T-cell (primary cell): ENCODE measurements around the gene FOXC1. TPM values are rescaled to one million over a fixed set of nuclear protein-coding genes. Genes with fewer than 3 reads are reported as not detected.

Experiments
- ATAC-seq, 4 experiments: fragments of 200-7000 bp in 3 of 4; fragments of 150-1000 bp in 1 of 4; cut with Tn5 transposase; replicated peaks in 1 of 4; 1 replicate in 3 of 4; 2 replicates in 1 of 4; pipeline ENCODE4 v1.10.0; 2021; ENCODE audit warnings: moderate library complexity in 3 of 4, mild to moderate bottlenecking in 2 of 4, moderate number of reproducible peaks in 1 of 4
- CTCF ChIA-PET, 2 donors: fragments of 300-600 bp; sonication (Branson Sonifier 250); formaldehyde crosslinking; loops; one replicate each; lab custom pipeline; 2022; ENCODE audit warnings: antibody characterized with exemption in 2 of 2; lab: Charles Lee
- POLR2A ChIA-PET, 2 donors: fragments of 300-600 bp; sonication (Branson Sonifier 250); formaldehyde crosslinking; loops; one replicate each; lab custom pipeline; 2022; ENCODE audit warnings: antibody characterized with exemption in 2 of 2; lab: Charles Lee
- DNase-seq, 35 experiments: peaks; one replicate each; pipeline versions ENCODE4 v3.0.0 to v3.0.0-alpha.2; 2013 to 2023
- H3K27ac ChIP-seq: one replicate; pipeline ENCODE4 v1.5.1; 2013; ENCODE audit warnings: low read length
- H3K27me3 ChIP-seq, 2 experiments: replicated peaks in 1 of 2; 1 replicate in 1 of 2; 2 replicates in 1 of 2; pipeline versions ENCODE4 v1.6.1 to v1.7.0; 2013; ENCODE audit warnings: low read length in 1 of 2, mixed read lengths in 1 of 2; ENCODE audit not compliant: control insufficient read depth in 2 of 2, insufficient read depth in 2 of 2; ENCODE audit errors: extremely low read depth in 1 of 2
- H3K36me3 ChIP-seq, 2 donors: 1 replicate in 1 of 2; 2 replicates in 1 of 2; pipeline versions ENCODE4 v1.6.1 to v1.7.0; 2013; ENCODE audit warnings: low read length in 1 of 2; ENCODE audit not compliant: control insufficient read depth in 2 of 2, insufficient read depth in 1 of 2; ENCODE audit errors: extremely low read depth in 1 of 2
- H3K4me1 ChIP-seq, 2 experiments: 1 replicate in 1 of 2; 2 replicates in 1 of 2; pipeline versions ENCODE4 v1.6.1 to v1.7.0; 2013; ENCODE audit warnings: low read length in 2 of 2, mixed read lengths in 1 of 2; ENCODE audit not compliant: insufficient read depth in 2 of 2, control insufficient read depth in 1 of 2; ENCODE audit errors: extremely low read depth in 1 of 2
- H3K4me3 ChIP-seq, 2 donors: 1 replicate in 1 of 2; 2 replicates in 1 of 2; pipeline versions ENCODE4 v1.5.1 to v1.7.0; 2013; ENCODE audit warnings: mild to moderate bottlenecking in 2 of 2, low read length in 1 of 2, moderate library complexity in 1 of 2; ENCODE audit not compliant: control insufficient read depth in 1 of 2; ENCODE audit errors: extremely low read depth in 1 of 2
- H3K9me3 ChIP-seq: 2 replicates; pipeline ENCODE4 v1.7.0; 2013
- H3K27ac Mint-ChIP-seq, 2 donors: one replicate each; pipeline ENCODE4 v1.8.0; 2020 to 2021; ENCODE audit warnings: mild to moderate bottlenecking in 2 of 2, mixed read lengths in 2 of 2
- H3K27me3 Mint-ChIP-seq, 2 donors: one replicate each; pipeline ENCODE4 v1.8.0; 2021 to 2022; ENCODE audit warnings: mixed read lengths in 2 of 2
- H3K36me3 Mint-ChIP-seq: one replicate; pipeline ENCODE4 v1.8.0; 2021; ENCODE audit warnings: mixed read lengths
- H3K4me1 Mint-ChIP-seq, 3 donors: one replicate each; pipeline ENCODE4 v1.8.0; 2020 to 2022; ENCODE audit warnings: mixed read lengths in 3 of 3, mild to moderate bottlenecking in 1 of 3
- H3K4me3 Mint-ChIP-seq, 3 donors: one replicate each; pipeline ENCODE4 v1.8.0; 2020 to 2022; ENCODE audit warnings: mild to moderate bottlenecking in 3 of 3, mixed read lengths in 3 of 3, moderate library complexity in 3 of 3
- H3K9me3 Mint-ChIP-seq, 3 donors: one replicate each; pipeline ENCODE4 v1.8.0; 2020 to 2022; ENCODE audit warnings: mixed read lengths in 3 of 3
- WGBS: methylation state at CpG from one replicate; pipeline ENCODE4 v1.1.5; 2013; ENCODE audit warnings: missing lambda C conversion rate; ENCODE audit not compliant: insufficient coverage; 5-methylcytosine and 5-hydroxymethylcytosine counted together
- total RNA-seq, 35 experiments: library from RNA in 6 of 35; stranded (reverse) in 6 of 35; fragments of 120-200 nt in 1 of 35; gene quantifications; one replicate each; pipeline versions ENCODE4 v1.2.1 to v1.2.4 and lab custom pipeline; 2013 to 2026

The FOXC1 gene
- total RNA-seq, 5 donors from 2014 or later (not counting 1 experiment from before 2014, with no cell fraction given) = 0.09 to 0.15 (median 0.12) TPM; not detected in 2

DNA sequence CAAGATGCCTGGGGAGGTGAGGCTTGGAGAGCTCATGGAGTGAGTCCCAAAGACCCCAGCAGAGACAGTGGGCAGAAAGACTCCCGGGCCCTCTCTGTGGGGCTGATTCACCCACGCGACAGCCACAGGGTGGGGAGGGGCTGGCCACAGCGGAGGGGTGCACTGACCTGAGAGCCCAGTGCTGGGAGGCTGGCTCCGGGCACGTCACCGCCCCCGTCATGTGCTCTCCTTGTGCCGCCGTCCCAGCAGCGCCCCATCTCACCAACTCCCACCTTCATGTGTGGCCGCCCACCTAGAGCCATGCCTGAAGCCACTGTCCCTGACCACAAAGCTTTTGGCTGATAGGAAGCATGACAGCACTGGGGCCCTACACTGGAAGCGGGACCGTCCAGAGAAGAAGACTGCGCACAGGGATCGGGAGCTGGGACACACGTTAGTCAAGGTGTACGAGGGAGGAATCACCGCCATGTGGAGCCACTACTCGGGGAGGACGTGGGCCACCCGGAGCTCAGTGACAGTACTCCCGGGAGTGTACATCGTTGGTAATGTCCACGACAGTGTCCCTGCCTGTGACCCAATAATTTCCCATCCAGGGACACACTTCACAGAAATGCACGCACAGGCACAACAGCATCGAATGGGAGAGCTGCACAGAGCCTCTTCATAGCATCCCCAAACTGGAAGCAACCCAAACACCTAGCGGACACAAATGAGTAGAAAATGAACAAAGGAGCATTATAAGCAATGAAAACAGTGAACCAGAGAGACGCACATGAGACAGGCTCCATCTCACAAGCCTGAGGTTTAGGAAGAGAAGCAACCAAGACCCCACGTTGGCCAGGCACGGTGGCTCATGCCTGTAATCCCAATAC, 28.4 kb upstream of the FOXC1 start:
- Histone ChIP-seq H3K27ac (no peak overlapping the region), H3K36me3 (no peaks in the 10 kb centered on the region), H3K9me3 (no peaks in the 10 kb centered on the region), H3K4me1 (no peaks in the 10 kb centered on the region), H3K4me3 (no peak overlapping the region), H3K27me3 (peaks cover 0 to 34% of the 10 kb centered on the region in 2 experiments)
- no peak overlapping the region for H3K4me3 Mint-ChIP-seq
- DNase-seq (no peak), ATAC-seq (no peak)
- WGBS = 85% methylated on average over 28 of the region's 31 CpGs
- ChIA-PET CTCF (no interaction called here), POLR2A (no interaction called here)
- no peaks in the 10 kb centered on the region for H3K4me1 Mint-ChIP-seq
- no peaks in the 10 kb centered on the region for H3K36me3 Mint-ChIP-seq
- H3K9me3 Mint-ChIP-seq = no peaks in the 10 kb centered on the region
- peaks cover under 1 to 11% of the 10 kb centered on the region in 2 donors for H3K27me3 Mint-ChIP-seq
- no peak overlapping the region for H3K27ac Mint-ChIP-seq

DNA sequence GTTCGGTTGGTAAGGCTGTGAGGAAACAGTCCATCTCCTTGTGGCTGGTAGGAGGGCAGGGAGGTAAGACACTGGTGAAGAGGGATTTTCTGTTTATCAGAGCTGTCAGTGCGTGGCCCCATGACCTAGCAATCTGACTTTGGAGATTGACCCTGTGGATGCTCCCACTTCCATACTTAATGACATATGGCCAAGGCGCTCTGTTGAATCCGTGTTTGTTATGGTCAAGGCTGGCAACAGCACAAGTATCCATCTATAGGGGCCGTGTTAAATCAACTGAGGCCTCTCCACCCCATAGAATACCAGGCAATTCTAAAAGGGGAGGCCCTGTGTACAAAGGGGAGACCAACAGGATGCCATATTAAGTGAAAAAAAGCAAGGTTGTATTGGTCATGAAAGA, 25.6 kb upstream of the FOXC1 start:
- H3K27me3 Mint-ChIP-seq = peaks cover 6 to 8% of the 10 kb centered on the region in 2 donors
- 100% methylated on average over 1 of the region's 5 CpGs for WGBS

DNA sequence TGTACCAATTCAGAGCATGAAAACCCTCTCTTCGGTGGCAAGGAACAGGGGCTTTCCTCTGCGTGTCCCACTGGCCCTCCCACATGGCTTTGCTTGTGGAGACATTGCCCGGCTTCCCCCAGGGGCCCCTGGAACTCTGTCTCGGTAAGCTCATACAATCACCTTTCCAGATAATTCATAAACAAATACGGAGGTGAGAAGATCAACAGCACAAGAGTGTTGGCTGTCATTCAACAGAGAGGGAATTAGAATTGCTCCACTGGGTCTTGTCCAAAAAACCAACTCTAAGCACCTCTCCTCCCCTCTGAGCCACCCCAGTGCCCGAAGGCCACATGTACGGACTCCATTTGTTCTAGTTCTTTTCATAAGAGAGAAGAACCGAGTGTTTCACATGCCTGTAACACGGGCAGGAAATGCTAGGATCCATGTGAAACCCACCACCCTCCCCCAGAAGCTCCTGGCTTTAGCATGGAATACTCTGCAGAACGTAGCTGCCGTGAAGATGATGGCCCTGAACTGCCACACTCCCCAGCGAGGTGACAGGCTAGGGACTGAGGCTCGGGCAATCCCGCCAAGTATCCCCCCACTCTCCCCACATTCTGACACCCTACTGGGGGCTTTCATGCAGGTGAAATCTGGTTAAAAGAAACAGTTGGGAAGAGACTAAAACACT, 24.6 kb upstream of the FOXC1 start:
- no peaks in the 10 kb centered on the region for H3K36me3 Mint-ChIP-seq
- POLR2A ChIA-PET = no interaction called here

More for the DNA sequence above, 25.6 kb upstream of the FOXC1 start:
- ATAC-seq = no peak
- H3K4me3 Mint-ChIP-seq = no peak overlapping the region
- CTCF ChIA-PET = no interaction called here
- no peaks in the 10 kb centered on the region for H3K4me1 Mint-ChIP-seq
- H3K4me3 ChIP-seq = no peak overlapping the region
- POLR2A ChIA-PET = no interaction called here
- H3K27ac Mint-ChIP-seq = no peak overlapping the region
- no peak for DNase-seq
- H3K27ac ChIP-seq = no peak overlapping the region
- H3K36me3 ChIP-seq = no peaks in the 10 kb centered on the region
- H3K9me3 ChIP-seq = no peaks in the 10 kb centered on the region
- H3K36me3 Mint-ChIP-seq = no peaks in the 10 kb centered on the region
- no peaks in the 10 kb centered on the region for H3K9me3 Mint-ChIP-seq
- H3K4me1 ChIP-seq = no peaks in the 10 kb centered on the region
- peaks cover 0 to 30% of the 10 kb centered on the region in 2 experiments for H3K27me3 ChIP-seq

DNA sequence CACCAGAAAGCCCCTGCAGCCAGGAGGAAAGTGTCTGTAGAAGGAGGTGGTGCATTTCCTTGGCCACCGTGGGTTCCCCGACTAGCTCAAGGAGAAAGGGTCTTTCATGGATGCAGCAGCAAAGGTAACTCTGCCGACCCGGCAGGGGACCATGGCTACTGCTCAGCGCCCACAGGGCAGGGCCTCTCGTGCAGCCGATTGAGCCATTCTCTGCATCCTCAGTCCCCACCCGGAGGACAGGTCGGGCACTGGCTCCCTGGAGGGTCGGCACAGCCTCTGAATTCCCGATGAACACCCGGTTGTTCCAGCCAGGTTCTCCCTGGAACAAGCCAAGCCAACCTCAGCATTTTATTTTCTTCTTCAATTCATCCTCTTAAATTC, 24.1 kb upstream of the FOXC1 start:
- peaks cover 6 to 20% of the 10 kb centered on the region in 2 donors for H3K27me3 Mint-ChIP-seq
- H3K27me3 ChIP-seq = peaks cover 0 to 30% of the 10 kb centered on the region in 2 experiments
- H3K27ac Mint-ChIP-seq = no peak overlapping the region
- H3K4me3 ChIP-seq = no peak overlapping the region
- H3K9me3 ChIP-seq = no peaks in the 10 kb centered on the region
- no peaks in the 10 kb centered on the region for H3K4me1 Mint-ChIP-seq
- POLR2A ChIA-PET = no interaction called here
- CTCF ChIA-PET = no interaction called here
- no peaks in the 10 kb centered on the region for H3K9me3 Mint-ChIP-seq
- H3K4me3 Mint-ChIP-seq = no peak overlapping the region
- H3K27ac ChIP-seq = no peak overlapping the region
- ATAC-seq (no peak), DNase-seq (no peak)
- WGBS = 82% methylated on average over 10 of the region's 12 CpGs
- H3K36me3 Mint-ChIP-seq = no peaks in the 10 kb centered on the region
- H3K36me3 ChIP-seq = no peaks in the 10 kb centered on the region
- no peaks in the 10 kb centered on the region for H3K4me1 ChIP-seq

More for the DNA sequence above, 24.6 kb upstream of the FOXC1 start:
- 86% methylated on average over 6 of the region's 14 CpGs for WGBS
- H3K4me1 Mint-ChIP-seq = no peaks in the 10 kb centered on the region
- no peak overlapping the region for H3K27ac ChIP-seq
- H3K27me3 ChIP-seq = peaks cover 0 to 28% of the 10 kb centered on the region in 2 experiments
- H3K4me3 Mint-ChIP-seq = no peak overlapping the region
- H3K27ac Mint-ChIP-seq = no peak overlapping the region
- H3K4me3 ChIP-seq = no peak overlapping the region
- no peaks in the 10 kb centered on the region for H3K9me3 Mint-ChIP-seq
- H3K27me3 Mint-ChIP-seq = peaks cover 6 to 18% of the 10 kb centered on the region in 2 donors
- ATAC-seq (no peak), DNase-seq (no peak)
- H3K9me3 ChIP-seq = no peaks in the 10 kb centered on the region
- H3K4me1 ChIP-seq = no peaks in the 10 kb centered on the region
- no peaks in the 10 kb centered on the region for H3K36me3 ChIP-seq
- CTCF ChIA-PET = no interaction called here

DNA sequence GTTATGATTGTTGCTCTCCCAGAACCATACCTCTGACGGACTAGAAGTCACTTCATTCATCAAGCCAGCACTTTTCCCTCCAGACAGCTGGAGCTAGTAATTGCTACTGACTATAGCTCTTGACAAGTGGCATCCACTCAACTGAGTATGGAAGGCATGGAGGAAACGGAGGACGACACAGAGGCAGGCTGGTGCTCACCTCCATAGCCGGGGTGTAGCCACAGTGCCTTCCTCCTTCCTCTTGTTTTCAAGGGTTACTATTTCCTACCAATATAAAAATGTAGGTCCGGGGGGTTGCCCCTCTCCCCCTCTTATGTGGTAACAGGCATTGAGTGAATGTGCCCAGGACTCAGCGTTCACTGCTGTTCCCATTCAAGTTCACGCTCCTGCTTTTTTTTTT, 23.5 kb upstream of the FOXC1 start:
- no peak overlapping the region for H3K4me3 Mint-ChIP-seq
- H3K27ac ChIP-seq = no peak overlapping the region
- ChIA-PET CTCF (interaction anchor here in 1 of 2 donors (0.6 kb wide), 1 partner anchor 858 kb away, joined by 3 read pairs; no protein-coding TSS in a partner anchor), POLR2A (no interaction called here)
- WGBS = no CpG with 5 or more reads among the region's 7 CpGs
- ATAC-seq (no peak), DNase-seq (no peak)
- no peaks in the 10 kb centered on the region for H3K4me1 Mint-ChIP-seq
- no peak overlapping the region for H3K4me3 ChIP-seq
- H3K27me3 ChIP-seq = peaks cover 0 to 26% of the 10 kb centered on the region in 2 experiments
- no peaks in the 10 kb centered on the region for H3K9me3 ChIP-seq
- no peaks in the 10 kb centered on the region for H3K36me3 ChIP-seq
- H3K4me1 ChIP-seq = no peaks in the 10 kb centered on the region
- peaks cover 6 to 20% of the 10 kb centered on the region in 2 donors for H3K27me3 Mint-ChIP-seq
- H3K36me3 Mint-ChIP-seq = no peaks in the 10 kb centered on the region
- no peaks in the 10 kb centered on the region for H3K9me3 Mint-ChIP-seq
- no peak overlapping the region for H3K27ac Mint-ChIP-seq

DNA sequence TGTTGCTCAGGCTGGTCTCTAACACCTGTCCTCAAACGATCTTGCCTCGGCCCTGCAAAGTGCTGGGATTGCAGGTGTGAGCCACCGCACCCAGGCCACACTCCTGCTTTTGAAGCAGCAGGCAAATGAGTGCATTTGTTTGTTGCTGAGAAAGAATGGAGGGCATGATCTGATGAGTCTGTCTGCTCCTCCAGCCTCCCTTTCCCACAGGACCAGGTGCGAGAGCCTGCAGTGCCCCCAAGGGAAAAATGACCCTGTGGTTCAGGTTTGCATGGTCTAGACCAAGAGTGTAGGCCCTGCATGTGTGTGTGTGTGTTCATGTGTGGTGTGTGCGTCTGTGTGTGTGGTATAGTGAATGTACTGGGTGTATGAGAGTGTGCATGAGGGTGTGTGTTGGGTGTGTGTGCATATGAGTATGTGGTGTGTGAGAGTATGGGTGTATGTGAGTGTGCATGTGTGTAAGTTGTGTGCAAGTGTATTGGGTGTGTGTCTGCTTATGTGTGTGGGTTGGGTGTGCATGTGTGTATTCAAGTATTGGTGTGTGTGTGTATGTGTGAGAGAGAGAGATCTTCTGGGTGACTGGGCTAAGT, 22.8 kb upstream of the FOXC1 start:
- no peak overlapping the region for H3K4me3 Mint-ChIP-seq
- H3K36me3 Mint-ChIP-seq = no peaks in the 10 kb centered on the region
- no peaks in the 10 kb centered on the region for H3K9me3 Mint-ChIP-seq
- DNase-seq (no peak), ATAC-seq (no peak)
- no peak overlapping the region for H3K27ac Mint-ChIP-seq
- CTCF ChIA-PET = interaction anchor here in 1 of 2 donors (0.6 kb wide), 1 partner anchor 859 kb away, joined by 3 read pairs; no protein-coding TSS in a partner anchor
- POLR2A ChIA-PET = no interaction called here
- Histone ChIP-seq H3K4me1 (no peaks in the 10 kb centered on the region), H3K9me3 (no peaks in the 10 kb centered on the region), H3K36me3 (no peaks in the 10 kb centered on the region), H3K27me3 (peaks cover 0 to 24% of the 10 kb centered on the region in 2 experiments), H3K4me3 (no peak overlapping the region), H3K27ac (no peak overlapping the region)
- peaks cover 4 to 20% of the 10 kb centered on the region in 2 donors for H3K27me3 Mint-ChIP-seq
- 72% methylated on average over 5 of the region's 5 CpGs for WGBS
- no peaks in the 10 kb centered on the region for H3K4me1 Mint-ChIP-seq
